Large intestine (tissue), 3 donors: Measurements from ENCODE around the gene PLA1A. TPM values are rescaled to one million over a fixed set of nuclear protein-coding genes. Genes with fewer than 3 reads are reported as not detected.
A peak's percentile ranks its signal among the peaks of the same experiment; 100 is the strongest.
"Not testable (repeated sequence)": the region's sequence is repeated elsewhere in the genome, so short reads cannot be mapped to it uniquely, and the experiment has no call there.

ENCODE experiments used
- DNase-seq, 2 donors: peaks; one replicate each; pipeline versions ENCODE4 v3.0.0 to v3.0.0-alpha.2; 2013
- H3K27ac ChIP-seq: one replicate; pipeline ENCODE4 v1.5.1; 2013; ENCODE audit warnings: low read length
- H3K27me3 ChIP-seq: 2 replicates; pipeline ENCODE4 v1.6.1; 2013; ENCODE audit warnings: low read length; ENCODE audit not compliant: control insufficient read depth, insufficient read depth
- H3K36me3 ChIP-seq: 2 replicates; pipeline ENCODE4 v1.6.1; 2013; ENCODE audit warnings: low read length; ENCODE audit not compliant: control insufficient read depth, insufficient read depth
- H3K4me1 ChIP-seq: one replicate; pipeline ENCODE4 v1.6.1; 2013; ENCODE audit warnings: low read length; ENCODE audit not compliant: control insufficient read depth, insufficient read depth
- H3K4me3 ChIP-seq: one replicate; pipeline ENCODE4 v1.5.1; 2013; ENCODE audit warnings: low read length
- H3K9me3 ChIP-seq: one replicate; pipeline ENCODE4 v1.6.1; 2013; ENCODE audit warnings: mild to moderate bottlenecking, low read depth, low read length, moderate library complexity; ENCODE audit not compliant: control insufficient read depth
- WGBS: methylation state at CpG from one replicate; pipeline ENCODE4 v1.1.5; 2013; ENCODE audit warnings: low lambda C conversion rate; ENCODE audit not compliant: insufficient coverage; 5-methylcytosine and 5-hydroxymethylcytosine counted together
- polyA plus RNA-seq: library from polyadenylated mRNA; unstranded; fragments of 120-200 nt; gene quantifications from one replicate; pipeline ENCODE4 v1.2.1, GENCODE V29; 2013

Gene PLA1A
- polyA plus RNA-seq, 1 donor: 9.3 TPM

- 83% methylated on average over 4 of the region's 5 CpGs for WGBS
- peaks cover 8% of the 10 kb centered on the region for H3K4me1 ChIP-seq
- H3K36me3 ChIP-seq: no peaks in the 10 kb centered on the region
- no peak overlapping the region for H3K27ac ChIP-seq
- no peak for DNase-seq
- peaks cover 3% of the 10 kb centered on the region for H3K9me3 ChIP-seq
- H3K4me3 ChIP-seq: no peak overlapping the region
- no peaks in the 10 kb centered on the region for H3K27me3 ChIP-seq
These were observed 3.6 kb upstream of the PLA1A start for GRCh38 chr3:119594066-119594465.

- not testable (repeated sequence) for H3K4me3 ChIP-seq, H3K36me3 ChIP-seq, H3K4me1 ChIP-seq, DNase-seq, H3K9me3 ChIP-seq, H3K27me3 ChIP-seq, H3K27ac ChIP-seq
- no CpG with 5 or more reads among the region's 1 CpG for WGBS
These were observed 2.8 kb upstream of the PLA1A start for GRCh38 chr3:119594929-119595328.

GRCh38 chr3:119595639-119596334, 1.9 kb upstream of the PLA1A start:
- Histone ChIP-seq H3K36me3 (no peaks in the 10 kb centered on the region), H3K4me3 (no peak overlapping the region), H3K27ac (no peak overlapping the region), H3K9me3 (no peaks in the 10 kb centered on the region), H3K27me3 (no peaks in the 10 kb centered on the region), H3K4me1 (peaks cover 8% of the 10 kb centered on the region)
- WGBS: no CpG with 5 or more reads among the region's 7 CpGs
- no peak for DNase-seq

- WGBS: 100% methylated on average over 1 of the region's 6 CpGs
- H3K27me3 ChIP-seq: no peaks in the 10 kb centered on the region
- no peaks in the 10 kb centered on the region for H3K9me3 ChIP-seq
- H3K27ac ChIP-seq: no peak overlapping the region
- peaks cover 8% of the 10 kb centered on the region for H3K4me1 ChIP-seq
- H3K36me3 ChIP-seq: no peaks in the 10 kb centered on the region
- peak in 1 of 2 donors; percentile 26 for DNase-seq
- no peak overlapping the region for H3K4me3 ChIP-seq
These were observed 1.3 kb upstream of the PLA1A start for GRCh38 chr3:119596398-119596797.

GRCh38 chr3:119598410-119599098, 869 bp downstream of the PLA1A start:
- Histone ChIP-seq H3K4me3 (no peak overlapping the region), H3K27ac (no peak overlapping the region), H3K27me3 (no peaks in the 10 kb centered on the region), H3K4me1 (peaks cover 8% of the 10 kb centered on the region), H3K36me3 (no peaks in the 10 kb centered on the region), H3K9me3 (no peaks in the 10 kb centered on the region)
- no CpG with 5 or more reads among the region's 1 CpG for WGBS
- DNase-seq: peak in 1 of 2 donors; percentile 8

GRCh38 chr3:119599558-119600174, 2.0 kb downstream of the PLA1A start:
- WGBS: 95% methylated on average over 2 of the region's 6 CpGs
- Histone ChIP-seq H3K27ac (no peak overlapping the region), H3K4me3 (no peak overlapping the region), H3K4me1 (peaks cover 8% of the 10 kb centered on the region), H3K27me3 (no peaks in the 10 kb centered on the region), H3K9me3 (no peaks in the 10 kb centered on the region), H3K36me3 (no peaks in the 10 kb centered on the region)
- DNase-seq: no peak

GRCh38 chr3:119600732-119601131, 3.0 kb downstream of the PLA1A start:
- H3K4me3 ChIP-seq: no peak overlapping the region
- no peaks in the 10 kb centered on the region for H3K27me3 ChIP-seq
- peak in 1 of 2 donors; percentile 9 for DNase-seq
- H3K36me3 ChIP-seq: no peaks in the 10 kb centered on the region
- WGBS: no CpG with 5 or more reads among the region's 5 CpGs
- peaks cover 8% of the 10 kb centered on the region for H3K4me1 ChIP-seq
- H3K9me3 ChIP-seq: no peaks in the 10 kb centered on the region
- H3K27ac ChIP-seq: no peak overlapping the region

- Histone ChIP-seq H3K9me3 (no peaks in the 10 kb centered on the region), H3K36me3 (no peaks in the 10 kb centered on the region), H3K4me3 (no peak overlapping the region), H3K4me1 (peaks cover 8% of the 10 kb centered on the region), H3K27me3 (no peaks in the 10 kb centered on the region), H3K27ac (no peak overlapping the region)
- no CpG with 5 or more reads among the region's 3 CpGs for WGBS
- no peak for DNase-seq
These were observed 3.5 kb downstream of the PLA1A start for GRCh38 chr3:119601154-119601553.

GRCh38 chr3:119602676-119603075, 5.0 kb downstream of the PLA1A start:
- Histone ChIP-seq H3K27me3 (no peaks in the 10 kb centered on the region), H3K9me3 (no peaks in the 10 kb centered on the region), H3K27ac (no peak overlapping the region), H3K4me1 (peaks cover 2% of the 10 kb centered on the region), H3K4me3 (no peak overlapping the region), H3K36me3 (no peaks in the 10 kb centered on the region)
- DNase-seq: no peak
- WGBS: no CpG with 5 or more reads among the region's 1 CpG

GRCh38 chr3:119604878-119605277, 7.2 kb downstream of the PLA1A start:
- peaks cover 5% of the 10 kb centered on the region for H3K4me1 ChIP-seq
- WGBS: no CpG with 5 or more reads among the region's 1 CpG

More at GRCh38 chr3:119604878-119605277, 7.2 kb downstream of the PLA1A start:
- no peak overlapping the region for H3K27ac ChIP-seq
- H3K27me3 ChIP-seq: no peaks in the 10 kb centered on the region
- H3K4me3 ChIP-seq: no peak overlapping the region
- no peaks in the 10 kb centered on the region for H3K9me3 ChIP-seq
- H3K36me3 ChIP-seq: no peaks in the 10 kb centered on the region
- no peak for DNase-seq
